ENCODE data around the gene VEGFC.

- TF ChIP-seq CTCF (IDR thresholded peaks at IDR 0.05) (no peak), POLR2A (IDR thresholded peaks at IDR 0.05) (no peak)
Observed at GRCh38 chr4:176642472-176642871, 150.2 kb downstream of the VEGFC start.

All from uterus (tissue), 2 donors.